ENCODE measurements around the gene WFIKKN2.

The WFIKKN2 gene

GRCh38 chr17:50832864-50833381 is 2.5 kb upstream of the WFIKKN2 start:
- no peaks in the 10 kb centered on the region for H3K4me1 ChIP-seq (ENCODE audit: insufficient read depth, low read length, severe bottlenecking)
- no peaks in the 10 kb centered on the region for H3K9me3 ChIP-seq (ENCODE audit: low read length)
- no peaks in the 10 kb centered on the region for H3F3A ChIP-seq (ENCODE audit: insufficient read depth, low read length)
- H4K20me1 ChIP-seq (ENCODE audit: insufficient read depth, low read length): no peaks in the 10 kb centered on the region
- no peaks in the 10 kb centered on the region for H3K79me2 ChIP-seq (ENCODE audit: insufficient read depth, low read length)
- no peak overlapping the region for H3K9ac ChIP-seq (ENCODE audit: low read length)
- H3K9me2 ChIP-seq (ENCODE audit: low read depth, low read length): no peaks in the 10 kb centered on the region
- TF ChIP-seq EZH2 (IDR thresholded peaks at IDR 0.05; ENCODE audit: borderline replicate concordance, low read length) (no peak), CTCF (IDR thresholded peaks at IDR 0.05; ENCODE audit: low read length) (no peak)
- H3K4me3 ChIP-seq (ENCODE audit: low read depth, low read length, poor library complexity, severe bottlenecking): no peak overlapping the region
- no peak overlapping the region for H3K27ac ChIP-seq (ENCODE audit: low read depth, low read length, poor library complexity, severe bottlenecking)
- no peak overlapping the region for H2AFZ ChIP-seq (ENCODE audit: low read length)
- H3K36me3 ChIP-seq (ENCODE audit: insufficient read depth, low read length): no peaks in the 10 kb centered on the region
- H3K4me2 ChIP-seq (ENCODE audit: low read length): no peak overlapping the region
- H3K27me3 ChIP-seq (ENCODE audit: insufficient read depth, low read length): no peaks in the 10 kb centered on the region; the same call in none of the 2 replicates

DNA sequence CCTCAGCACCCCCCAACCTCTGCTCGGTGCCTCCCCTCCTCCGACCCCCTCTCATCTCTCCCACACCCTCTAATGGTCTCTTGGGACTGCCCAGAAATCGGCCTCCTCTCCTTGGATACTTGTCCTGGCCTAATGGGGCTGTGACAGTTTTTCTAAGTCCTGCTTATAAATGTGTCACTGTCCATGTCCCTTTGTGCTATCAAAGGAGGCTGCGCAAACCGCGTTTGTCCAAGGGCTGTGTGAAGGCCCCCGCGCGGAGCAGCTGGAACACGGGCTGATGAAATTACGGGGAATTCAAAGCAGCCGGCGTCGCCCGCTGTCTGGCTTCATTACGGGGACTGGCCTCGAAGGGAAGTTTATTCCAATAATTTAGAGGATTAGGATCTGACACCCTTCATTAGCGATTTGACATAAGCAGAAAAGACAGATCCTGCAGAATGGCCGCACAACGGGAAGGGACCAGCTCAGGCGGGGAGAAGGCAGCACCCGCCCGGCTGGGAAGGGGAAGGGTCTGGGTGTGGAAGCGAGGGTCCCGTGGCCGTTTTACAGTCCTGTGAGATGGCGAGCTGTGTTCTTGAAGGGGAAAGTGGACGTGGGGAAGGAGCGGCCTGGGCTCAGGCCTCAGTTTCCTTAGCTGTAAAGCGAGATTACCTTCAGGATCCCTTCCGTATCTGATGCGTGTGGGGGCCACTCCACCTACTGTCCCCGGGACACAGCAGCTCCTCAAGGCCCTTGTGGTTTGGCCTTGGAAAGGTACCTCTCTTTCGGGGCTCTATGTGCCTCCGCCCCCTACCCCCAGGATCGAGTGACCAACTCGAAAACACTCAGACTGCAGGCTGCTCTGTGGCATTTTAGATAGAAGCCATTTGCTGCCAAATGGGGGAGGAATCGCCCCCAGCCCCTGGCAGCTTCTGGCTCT is 1.6 kb upstream of the WFIKKN2 start:
- H3K4me3 ChIP-seq (ENCODE audit: low read depth, low read length, poor library complexity, severe bottlenecking): no peak overlapping the region
- H3K9ac ChIP-seq (ENCODE audit: low read length): no peak overlapping the region
- H3F3A ChIP-seq (ENCODE audit: insufficient read depth, low read length): no peaks in the 10 kb centered on the region
- H3K9me2 ChIP-seq (ENCODE audit: low read depth, low read length): no peaks in the 10 kb centered on the region
- no peaks in the 10 kb centered on the region for H4K20me1 ChIP-seq (ENCODE audit: insufficient read depth, low read length)
- TF ChIP-seq CTCF (IDR thresholded peaks at IDR 0.05; ENCODE audit: low read length) (no peak), EZH2 (IDR thresholded peaks at IDR 0.05; ENCODE audit: borderline replicate concordance, low read length) (no peak)
- no peaks in the 10 kb centered on the region for H3K79me2 ChIP-seq (ENCODE audit: insufficient read depth, low read length)
- peaks cover 5% of the 10 kb centered on the region for H3K27me3 ChIP-seq (ENCODE audit: insufficient read depth, low read length)
- H2AFZ ChIP-seq (ENCODE audit: low read length): no peak overlapping the region
- H3K9me3 ChIP-seq (ENCODE audit: low read length): no peaks in the 10 kb centered on the region
- no peak overlapping the region for H3K27ac ChIP-seq (ENCODE audit: low read depth, low read length, poor library complexity, severe bottlenecking)
- no peak overlapping the region for H3K4me2 ChIP-seq (ENCODE audit: low read length)
- H3K4me1 ChIP-seq (ENCODE audit: insufficient read depth, low read length, severe bottlenecking): no peaks in the 10 kb centered on the region
- no peaks in the 10 kb centered on the region for H3K36me3 ChIP-seq (ENCODE audit: insufficient read depth, low read length)

GRCh38 chr17:50834429-50835300 is 721 bp upstream of the WFIKKN2 start:
- Histone ChIP-seq H3F3A (ENCODE audit: insufficient read depth, low read length) (no peaks in the 10 kb centered on the region), H3K27me3 (ENCODE audit: insufficient read depth, low read length) (peaks cover 5% of the 10 kb centered on the region), H3K4me3 (ENCODE audit: low read depth, low read length, poor library complexity, severe bottlenecking) (no peak overlapping the region), H3K9ac (ENCODE audit: low read length) (no peak overlapping the region), H2AFZ (ENCODE audit: low read length) (no peak overlapping the region), H3K4me2 (ENCODE audit: low read length) (no peak overlapping the region), H3K9me2 (ENCODE audit: low read depth, low read length) (no peaks in the 10 kb centered on the region), H3K27ac (ENCODE audit: low read depth, low read length, poor library complexity, severe bottlenecking) (no peak overlapping the region), H3K9me3 (ENCODE audit: low read length) (no peaks in the 10 kb centered on the region), H4K20me1 (ENCODE audit: insufficient read depth, low read length) (no peaks in the 10 kb centered on the region), H3K4me1 (ENCODE audit: insufficient read depth, low read length, severe bottlenecking) (no peaks in the 10 kb centered on the region), H3K79me2 (ENCODE audit: insufficient read depth, low read length) (no peaks in the 10 kb centered on the region), H3K36me3 (ENCODE audit: insufficient read depth, low read length) (no peaks in the 10 kb centered on the region)
- TF ChIP-seq CTCF (IDR thresholded peaks at IDR 0.05; ENCODE audit: low read length): no peak
- no peak for TF ChIP-seq EZH2 (IDR thresholded peaks at IDR 0.05; ENCODE audit: borderline replicate concordance, low read length)

Data from OCI-LY1 (cell line).